Measurements from ENCODE around the gene YAP1.

Gene YAP1

DNA sequence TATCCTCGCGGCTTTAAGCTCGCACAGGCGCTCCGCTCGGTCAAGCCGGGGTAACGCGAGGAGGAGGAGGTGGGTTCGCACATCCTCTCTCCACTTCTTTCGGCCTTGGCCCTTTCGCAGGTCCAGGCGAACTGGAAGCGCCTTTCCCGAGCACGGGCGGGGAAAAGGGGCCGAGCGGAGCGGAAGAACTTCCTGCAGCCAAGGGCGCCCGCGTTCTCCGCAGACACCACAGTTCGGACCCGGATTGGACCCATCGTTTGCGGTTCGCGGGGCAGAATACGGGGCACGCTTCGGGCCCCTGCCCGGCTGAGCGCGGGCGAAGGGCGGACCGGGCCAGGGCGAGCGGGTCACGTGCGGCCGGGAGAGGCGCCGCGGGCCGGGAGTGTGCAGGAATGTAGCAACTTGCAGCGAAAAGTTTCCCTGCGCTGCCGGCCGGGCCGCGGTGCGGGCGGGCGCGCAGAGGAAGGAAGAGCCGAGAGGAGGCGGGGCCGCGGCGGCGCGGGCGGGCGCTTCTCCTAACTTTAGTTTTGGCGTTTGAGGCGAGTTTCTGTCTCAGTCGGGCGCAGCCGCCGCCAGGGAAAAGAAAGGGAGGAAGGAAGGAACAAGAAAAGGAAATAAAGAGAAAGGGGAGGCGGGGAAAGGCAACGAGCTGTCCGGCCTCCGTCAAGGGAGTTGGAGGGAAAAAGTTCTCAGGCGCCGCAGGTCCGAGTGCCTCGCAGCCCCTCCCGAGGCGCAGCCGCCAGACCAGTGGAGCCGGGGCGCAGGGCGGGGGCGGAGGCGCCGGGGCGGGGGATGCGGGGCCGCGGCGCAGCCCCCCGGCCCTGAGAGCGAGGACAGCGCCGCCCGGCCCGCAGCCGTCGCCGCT, at the start of gene YAP1:
TSS of gene YAP1 (plus strand) at position 552 of the 865 bp plus-strand sequence. CDS start 402 bp downstream, outside the sequence.
- DNase-seq, result peak; percentile 74

- no peak for DNase-seq
Observed at GRCh38 chr11:102061276-102061675, 49.0 kb upstream of the YAP1 start.

DNA sequence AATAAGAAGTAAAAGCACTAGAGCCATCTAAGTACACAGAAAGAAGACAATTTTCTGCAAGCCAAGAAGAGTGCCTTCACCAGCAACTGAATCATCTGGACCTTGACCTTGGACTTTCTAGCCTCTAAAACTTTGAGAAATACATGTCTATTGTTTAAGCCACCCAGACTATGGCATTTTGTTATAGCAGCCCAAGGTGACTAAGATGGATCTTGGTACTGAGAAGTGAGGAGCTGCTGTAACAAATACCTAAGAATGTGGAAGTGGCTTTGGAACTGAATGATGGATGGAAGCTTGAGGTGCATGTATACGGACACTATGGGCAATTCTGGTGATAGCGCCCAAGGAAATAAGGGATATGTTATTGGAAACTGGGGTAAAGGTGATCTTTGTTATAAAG, 48.1 kb upstream of the YAP1 start:
- no peak for DNase-seq

DNA sequence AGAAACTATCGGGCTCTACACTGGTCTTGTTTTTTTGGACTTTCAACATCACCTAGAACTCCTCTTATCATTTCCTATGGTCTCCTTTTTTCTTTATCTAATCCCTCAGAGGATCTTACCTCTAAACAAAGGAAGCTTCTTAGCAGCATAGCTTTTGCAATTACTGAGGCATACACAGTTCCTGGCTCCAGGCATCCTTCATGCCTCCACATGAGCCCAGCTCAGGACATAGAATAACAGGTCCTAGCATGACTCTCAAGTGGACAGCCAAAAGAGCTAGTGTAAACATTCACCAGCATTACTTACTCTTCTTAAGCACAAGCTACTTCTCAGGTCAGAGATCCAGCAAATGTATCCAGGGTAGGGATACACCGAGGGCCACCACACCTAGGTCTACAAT, 45.9 kb upstream of the YAP1 start:
- DNase-seq, result no peak

DNA sequence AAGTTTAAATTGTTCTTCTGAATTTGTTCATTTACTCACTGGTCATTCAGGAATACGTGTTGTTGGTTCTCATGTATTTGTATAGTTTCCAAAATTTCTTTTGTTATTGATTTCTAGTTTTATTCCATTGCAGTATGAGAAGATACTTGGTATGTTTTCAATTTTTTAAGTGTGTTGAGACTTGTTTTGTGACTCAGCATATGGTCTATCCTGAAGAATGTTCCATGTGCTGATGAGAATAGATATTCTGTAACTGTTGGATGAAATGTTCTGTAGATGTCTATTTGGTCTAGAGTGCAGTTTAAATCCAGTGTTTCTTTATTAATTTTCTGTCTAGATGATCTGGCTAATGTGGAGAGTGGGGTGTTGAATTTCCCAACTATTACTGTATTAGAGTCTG, 39.5 kb upstream of the YAP1 start:
- DNase-seq, result no peak

DNA sequence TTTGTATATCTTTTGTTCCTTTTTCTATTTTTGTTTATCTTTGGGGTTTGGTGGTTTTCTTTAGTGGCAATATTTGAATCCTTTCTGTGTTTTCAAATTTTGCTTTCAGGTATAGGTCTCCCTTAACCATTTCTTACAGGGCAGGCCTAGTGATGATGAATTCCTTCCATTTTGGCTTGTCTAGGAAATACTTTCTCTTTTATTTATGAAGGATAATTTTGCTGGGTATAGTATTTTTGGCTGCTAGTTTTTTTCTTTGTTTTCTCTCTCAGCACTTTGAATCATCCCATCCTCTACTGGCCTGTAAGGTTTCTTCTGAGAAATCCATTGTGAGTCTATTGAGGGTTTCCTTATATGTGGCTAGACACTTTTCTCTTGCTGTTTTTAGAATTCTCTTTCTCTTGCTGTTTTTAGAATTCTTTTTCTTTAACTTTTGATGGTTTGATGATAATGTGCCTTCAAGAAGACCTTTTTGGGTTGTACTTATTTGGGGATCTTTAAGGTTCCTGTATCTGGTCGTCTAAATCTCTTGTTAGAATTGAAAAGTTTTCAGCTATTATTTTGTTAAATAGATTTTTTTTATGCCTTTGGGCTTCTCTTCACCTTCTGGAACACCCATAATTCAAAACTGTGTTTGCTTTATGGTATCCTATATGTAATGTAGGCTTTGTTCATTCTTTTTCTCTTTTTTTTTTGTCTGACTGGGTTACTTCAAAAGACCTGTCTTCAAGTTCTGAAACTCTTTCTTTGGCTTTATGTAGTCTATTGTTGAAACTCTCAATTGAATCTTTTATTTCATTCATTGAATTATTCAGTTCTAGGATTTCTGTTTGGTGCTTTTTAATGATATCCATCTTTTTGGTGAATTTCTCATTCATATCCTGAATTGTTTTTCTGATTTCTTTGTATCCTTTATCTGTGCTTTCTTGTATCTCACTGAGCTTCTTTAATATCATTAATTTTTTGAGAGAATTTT, 38.5 kb upstream of the YAP1 start:
- no peak for DNase-seq

DNA sequence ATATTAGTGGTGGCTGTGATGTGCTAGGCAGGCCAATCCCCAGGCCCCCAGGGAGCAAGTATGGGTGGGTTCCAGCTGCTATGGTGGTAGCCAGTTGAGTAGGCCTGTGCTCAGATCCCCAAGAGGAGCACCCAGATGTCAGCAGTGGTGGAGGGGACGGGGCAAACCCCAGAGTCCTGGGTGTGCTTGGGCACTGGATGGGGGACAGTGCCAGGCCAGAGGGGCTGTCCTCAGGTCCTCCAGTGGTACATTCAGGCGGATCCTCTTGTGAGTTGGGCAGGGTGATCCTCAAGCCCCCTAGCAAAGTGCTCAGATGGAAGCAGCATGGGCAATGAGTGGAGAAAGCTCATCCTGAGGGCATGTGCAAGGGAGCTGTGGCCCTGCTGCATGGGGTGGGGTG, 37.0 kb upstream of the YAP1 start:
- no peak for DNase-seq

GRCh38 chr11:102079625-102080024, 30.6 kb upstream of the YAP1 start:
- no peak for DNase-seq

DNA sequence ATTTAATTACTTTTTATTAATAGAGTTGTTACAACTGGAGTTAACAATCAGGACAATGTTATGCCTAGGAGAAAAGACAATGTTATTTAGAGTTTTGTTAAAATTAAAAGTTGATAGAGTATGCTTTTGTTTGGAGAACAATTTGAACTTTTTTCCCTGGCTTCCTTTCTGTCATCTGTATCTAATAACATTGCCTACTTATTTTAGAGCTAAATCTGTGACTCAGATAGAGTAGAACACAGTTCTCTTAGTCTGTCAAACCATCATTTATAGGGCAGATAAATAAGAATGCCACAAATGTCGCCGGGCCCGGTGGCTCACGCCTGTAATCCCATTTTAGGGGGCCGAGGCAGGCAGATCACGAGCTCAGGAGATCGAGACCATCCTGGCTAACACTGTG, 28.9 kb upstream of the YAP1 start:
- no peak for DNase-seq

GRCh38 chr11:102085864-102086551, 24.2 kb upstream of the YAP1 start:
- DNase-seq, result no peak

DNA sequence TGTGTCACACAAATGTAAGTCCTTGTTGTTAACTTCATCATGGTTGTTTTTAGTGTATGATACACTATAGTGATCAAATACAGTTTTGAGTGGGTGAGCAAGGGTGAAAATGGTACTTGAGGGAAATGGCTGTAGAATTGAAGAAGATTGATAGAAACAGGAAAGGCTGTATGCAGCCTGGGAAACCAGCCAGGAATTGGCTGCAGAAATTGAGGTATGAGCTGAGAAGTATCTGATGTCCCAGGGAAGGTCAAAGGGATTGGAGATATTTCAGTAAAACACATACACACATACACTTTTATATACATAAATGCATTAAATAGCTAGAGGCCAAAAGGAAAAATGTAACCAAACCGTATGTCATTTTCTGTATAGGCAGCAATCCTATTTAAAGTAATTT, 13.1 kb upstream of the YAP1 start:
- DNase-seq, result no peak

DNA sequence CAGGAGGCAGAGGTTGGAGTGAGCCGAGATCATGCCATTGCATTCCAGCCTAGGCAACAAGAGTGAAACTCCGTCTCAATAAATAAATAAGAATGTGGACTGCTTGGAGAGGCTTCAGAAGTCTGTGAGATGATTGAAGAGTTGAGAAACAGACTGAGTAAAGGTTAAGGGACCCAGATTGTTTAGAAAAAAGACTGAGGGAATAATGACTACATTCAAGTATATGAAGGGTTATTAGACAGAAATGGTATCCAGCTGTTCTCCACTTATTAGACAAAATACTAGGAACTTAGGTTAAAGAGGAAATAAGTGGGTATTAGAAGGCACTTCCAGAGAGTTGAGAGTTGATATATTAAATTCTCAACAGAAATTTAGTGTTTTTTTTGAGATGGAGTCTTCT, 10.5 kb upstream of the YAP1 start:
- DNase-seq, result no peak

- DNase-seq, result no peak
Observed at GRCh38 chr11:102108734-102109440, 1.4 kb upstream of the YAP1 start.

DNA sequence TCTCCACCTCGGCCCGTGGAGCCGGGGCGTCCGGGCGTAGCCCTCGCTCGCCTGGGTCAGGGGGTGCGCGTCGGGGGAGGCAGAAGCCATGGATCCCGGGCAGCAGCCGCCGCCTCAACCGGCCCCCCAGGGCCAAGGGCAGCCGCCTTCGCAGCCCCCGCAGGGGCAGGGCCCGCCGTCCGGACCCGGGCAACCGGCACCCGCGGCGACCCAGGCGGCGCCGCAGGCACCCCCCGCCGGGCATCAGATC, 439 bp downstream of the YAP1 start:
- peak; percentile 22 for DNase-seq

GRCh38 chr11:102111011-102111786, 952 bp downstream of the YAP1 start:
- no peak for DNase-seq

DNA sequence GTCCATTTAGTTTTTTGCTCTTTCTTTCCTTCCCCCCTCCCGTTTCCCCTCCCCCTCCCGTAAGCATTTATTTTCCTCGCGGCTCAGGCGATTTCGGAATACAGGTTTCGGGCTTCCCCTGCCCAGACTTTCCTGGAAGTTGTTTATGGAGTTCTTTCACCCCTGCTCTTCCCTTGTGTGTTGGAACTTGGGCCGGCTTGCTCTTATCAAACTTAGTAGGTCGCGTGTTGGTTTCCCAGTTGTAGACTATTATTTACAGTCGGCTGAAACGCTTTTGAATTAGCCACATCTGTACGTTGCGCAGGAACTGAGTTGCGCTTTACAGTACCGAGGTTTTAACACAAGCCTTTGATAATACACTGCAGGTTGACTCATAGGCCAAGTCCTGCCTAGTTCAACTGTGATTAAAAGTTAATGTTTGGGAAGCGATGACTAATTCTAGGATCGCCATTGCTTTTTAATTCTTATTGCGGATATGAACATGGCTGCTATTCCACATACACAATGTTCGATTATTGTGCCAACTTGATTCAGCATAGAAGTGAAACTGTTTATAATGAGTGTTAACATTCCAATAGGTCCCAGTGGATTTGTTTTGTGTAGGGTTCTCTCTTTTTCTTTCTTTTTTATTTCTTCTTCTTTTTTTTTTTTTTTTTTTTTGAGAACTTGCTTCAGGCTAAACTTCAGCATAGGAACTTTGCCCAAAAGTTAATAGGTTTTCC, 1.7 kb downstream of the YAP1 start:
- peak; percentile 14 for DNase-seq

GRCh38 chr11:102112509-102112821, 2.2 kb downstream of the YAP1 start:
- DNase-seq, result no peak

DNA sequence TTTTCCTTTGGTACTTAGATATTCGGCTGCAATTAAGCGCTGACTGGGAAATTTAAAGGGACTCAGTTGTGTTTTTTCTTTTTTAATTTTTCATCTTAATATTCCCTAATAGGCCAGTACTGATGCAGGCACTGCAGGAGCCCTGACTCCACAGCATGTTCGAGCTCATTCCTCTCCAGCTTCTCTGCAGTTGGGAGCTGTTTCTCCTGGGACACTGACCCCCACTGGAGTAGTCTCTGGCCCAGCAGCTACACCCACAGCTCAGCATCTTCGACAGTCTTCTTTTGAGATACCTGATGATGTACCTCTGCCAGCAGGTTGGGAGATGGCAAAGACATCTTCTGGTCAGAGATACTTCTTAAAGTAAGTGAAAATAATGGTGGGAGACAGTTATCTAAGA, 3.8 kb downstream of the YAP1 start:
- no peak for DNase-seq

GRCh38 chr11:102115557-102115956, 5.3 kb downstream of the YAP1 start:
- no peak for DNase-seq

DNA sequence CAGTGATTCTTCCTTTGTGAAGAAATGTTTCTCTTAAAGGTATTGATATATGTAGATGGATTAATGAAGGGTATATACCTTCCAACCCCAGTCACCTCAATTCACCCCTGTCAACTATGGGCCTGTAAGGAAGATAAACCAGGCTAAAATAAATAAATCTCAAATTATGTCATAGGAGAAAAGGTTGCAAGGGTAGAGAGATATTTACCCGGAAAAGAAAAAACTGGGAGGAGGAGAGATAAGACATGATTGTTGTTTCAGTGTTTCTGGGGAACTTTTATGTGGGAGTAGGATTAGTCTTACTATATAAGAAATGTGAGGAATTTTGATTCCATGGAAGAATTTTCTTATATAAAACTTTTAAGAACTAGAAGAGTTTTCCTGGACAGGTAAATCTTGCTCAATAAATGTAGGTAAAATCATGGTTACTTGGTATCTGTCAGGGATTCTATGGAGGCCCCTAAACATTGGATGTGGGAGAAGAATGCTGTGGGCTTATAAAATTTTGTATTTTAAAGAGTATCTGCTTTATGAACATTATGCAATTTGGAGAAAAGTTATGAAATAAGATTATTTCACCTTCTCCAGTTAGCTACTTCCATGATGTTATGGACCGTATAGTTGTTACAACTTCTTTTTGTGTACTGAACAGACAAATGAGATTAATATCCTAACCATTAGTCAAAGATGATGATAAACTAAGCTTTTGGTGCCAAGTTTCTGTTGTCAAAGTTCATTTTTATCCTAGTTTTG, 6.4 kb downstream of the YAP1 start:
- no peak for DNase-seq

Measured in activated naive CD4-positive, alpha-beta T cell treated with anti-CD3 and anti-CD28 coated beads, Interleukin-2, amount 50 U/mL, for 16 hours (primary cell).